ENCODE measurements around the gene CTBS.

Gene CTBS

DNA sequence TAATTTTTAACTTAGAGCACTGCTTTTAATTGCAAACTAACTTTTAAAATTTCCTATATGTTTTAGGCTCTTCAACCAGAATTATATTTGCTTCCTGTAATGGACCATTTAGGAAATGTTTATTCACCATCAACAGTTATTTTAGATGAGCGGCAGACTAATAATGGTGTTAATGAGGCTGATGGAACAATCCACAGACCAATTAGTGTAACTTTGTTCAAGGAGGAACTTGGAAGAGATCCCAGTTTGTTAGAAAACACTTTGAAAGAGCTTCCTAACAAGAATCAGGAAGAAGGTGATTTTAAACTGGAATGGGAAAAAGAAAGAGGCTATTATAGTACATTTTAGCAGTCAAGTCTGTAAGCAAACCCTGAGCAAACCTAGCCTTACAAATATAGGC, 48.5 kb downstream of the CTBS start:
- no peak overlapping the region for H3K23ac ChIP-seq (ENCODE audit: low read depth, low read length, poor library complexity)
- H3K4me3 ChIP-seq (ENCODE audit: low read length in 2 of 2) = no peak overlapping the region
- H2BK120ac ChIP-seq (ENCODE audit: low read depth, low read length) = no peak overlapping the region
- H2AFZ ChIP-seq (ENCODE audit: low read length) = no peak overlapping the region
- no peak overlapping the region for H4K8ac ChIP-seq (ENCODE audit: low read depth, low read length)
- H3K4me1 ChIP-seq (ENCODE audit: control insufficient read depth in 2 of 2, insufficient read depth in 1 of 2, low read depth in 1 of 2, low read length in 2 of 2) = no peaks in the 10 kb centered on the region
- H3K9me3 ChIP-seq (replicated peaks in 1 of 2; ENCODE audit: control insufficient read depth in 2 of 2, insufficient read depth in 1 of 2, low read depth in 1 of 2, low read length in 2 of 2) = no peaks in the 10 kb centered on the region
- no peak overlapping the region for H4K91ac ChIP-seq (ENCODE audit: low read depth, low read length, poor library complexity)
- no peaks in the 10 kb centered on the region for H3K36me3 ChIP-seq (replicated peaks in 1 of 2; ENCODE audit: control insufficient read depth in 2 of 2, insufficient read depth in 2 of 2, low read length in 2 of 2)
- no peak overlapping the region for H2AK5ac ChIP-seq (ENCODE audit: low read depth, low read length)
- no peak overlapping the region for H3K9ac ChIP-seq (ENCODE audit: low read depth, low read length, poor library complexity)
- H3K27ac ChIP-seq (replicated peaks; ENCODE audit: low read length) = no peak overlapping the region
- no peak for DNase-seq (ENCODE audit: low spot score)
- no peaks in the 10 kb centered on the region for H3K27me3 ChIP-seq (ENCODE audit: control insufficient read depth in 3 of 3, insufficient read depth in 3 of 3, low read depth in 1 of 3, low read length in 3 of 3)
- H2BK12ac ChIP-seq (ENCODE audit: low read length) = no peak overlapping the region
- H3K79me1 ChIP-seq (ENCODE audit: low read depth, low read length) = no peaks in the 10 kb centered on the region
- H2BK5ac ChIP-seq (ENCODE audit: low read length) = no peak overlapping the region
- no peak overlapping the region for H3K4me2 ChIP-seq (ENCODE audit: insufficient read depth, low read length, poor library complexity, severe bottlenecking)
- no peak overlapping the region for H2BK15ac ChIP-seq (ENCODE audit: low read length)
- no peak overlapping the region for H3K18ac ChIP-seq (ENCODE audit: low read length)
- H3K4ac ChIP-seq (ENCODE audit: low read length) = no peak overlapping the region
- H3K14ac ChIP-seq (ENCODE audit: low read length) = no peak overlapping the region
- no CpG with 5 or more reads among the region's 1 CpG for WGBS, 2 donors (ENCODE audit: extremely low coverage in 2 of 2, insufficient read length in 2 of 2, insufficient replicate concordance in 1 of 2)

- Histone ChIP-seq H3K14ac (ENCODE audit: low read length) (no peak overlapping the region), H3K23ac (ENCODE audit: low read depth, low read length, poor library complexity) (no peak overlapping the region), H3K36me3 (replicated peaks in 1 of 2; ENCODE audit: control insufficient read depth in 2 of 2, insufficient read depth in 2 of 2, low read length in 2 of 2) (no peaks in the 10 kb centered on the region), H3K4me1 (ENCODE audit: control insufficient read depth in 2 of 2, insufficient read depth in 1 of 2, low read depth in 1 of 2, low read length in 2 of 2) (no peaks in the 10 kb centered on the region), H4K8ac (ENCODE audit: low read depth, low read length) (no peak overlapping the region), H3K9ac (ENCODE audit: low read depth, low read length, poor library complexity) (no peak overlapping the region), H2AK5ac (ENCODE audit: low read depth, low read length) (no peak overlapping the region), H3K9me3 (replicated peaks in 1 of 2; ENCODE audit: control insufficient read depth in 2 of 2, insufficient read depth in 1 of 2, low read depth in 1 of 2, low read length in 2 of 2) (no peaks in the 10 kb centered on the region), H2BK12ac (ENCODE audit: low read length) (no peak overlapping the region), H3K18ac (ENCODE audit: low read length) (no peak overlapping the region), H3K4ac (ENCODE audit: low read length) (no peak overlapping the region), H3K79me1 (ENCODE audit: low read depth, low read length) (no peaks in the 10 kb centered on the region), H3K27ac (replicated peaks; ENCODE audit: low read length) (no peak overlapping the region), H3K4me3 (ENCODE audit: low read length in 2 of 2) (no peak overlapping the region), H4K91ac (ENCODE audit: low read depth, low read length, poor library complexity) (no peak overlapping the region), H3K27me3 (ENCODE audit: control insufficient read depth in 3 of 3, insufficient read depth in 3 of 3, low read depth in 1 of 3, low read length in 3 of 3) (no peaks in the 10 kb centered on the region), H2BK5ac (ENCODE audit: low read length) (no peak overlapping the region), H2BK15ac (ENCODE audit: low read length) (no peak overlapping the region), H2BK120ac (ENCODE audit: low read depth, low read length) (no peak overlapping the region), H3K4me2 (ENCODE audit: insufficient read depth, low read length, poor library complexity, severe bottlenecking) (no peak overlapping the region), H2AFZ (ENCODE audit: low read length) (no peak overlapping the region)
- DNase-seq (ENCODE audit: low spot score) = no peak
Measured at GRCh38 chr1:84524590-84524989, 49.6 kb downstream of the CTBS start.

DNA sequence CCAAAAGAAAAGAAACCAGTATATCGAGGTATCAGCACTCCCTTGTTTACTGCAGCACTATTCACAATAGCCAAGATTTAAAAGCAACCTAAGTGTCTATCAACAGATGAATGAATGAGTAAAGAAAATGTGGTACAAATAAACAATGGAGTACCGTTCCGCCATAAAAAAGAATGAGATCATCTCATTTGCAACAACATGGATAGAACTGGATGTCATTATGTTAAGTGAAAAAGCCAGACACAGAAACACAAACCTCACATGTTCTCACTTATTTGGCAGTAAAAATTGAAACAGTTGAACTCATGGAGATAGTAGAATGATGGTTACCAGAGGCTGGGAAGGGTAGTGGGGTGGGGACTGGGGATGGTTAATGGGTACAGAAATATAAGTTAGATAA, 63.6 kb downstream of the CTBS start:
- no peaks in the 10 kb centered on the region for H3K4me1 ChIP-seq (ENCODE audit: control insufficient read depth in 2 of 2, insufficient read depth in 1 of 2, low read depth in 1 of 2, low read length in 2 of 2)
- no peak overlapping the region for H2BK15ac ChIP-seq (ENCODE audit: low read length)
- no peaks in the 10 kb centered on the region for H3K36me3 ChIP-seq (replicated peaks in 1 of 2; ENCODE audit: control insufficient read depth in 2 of 2, insufficient read depth in 2 of 2, low read length in 2 of 2)
- no peak overlapping the region for H2AK5ac ChIP-seq (ENCODE audit: low read depth, low read length)
- no peak overlapping the region for H2BK120ac ChIP-seq (ENCODE audit: low read depth, low read length)
- no peak overlapping the region for H2AFZ ChIP-seq (ENCODE audit: low read length)
- H3K4me2 ChIP-seq (ENCODE audit: insufficient read depth, low read length, poor library complexity, severe bottlenecking) = no peak overlapping the region
- H2BK12ac ChIP-seq (ENCODE audit: low read length) = no peak overlapping the region
- H2BK5ac ChIP-seq (ENCODE audit: low read length) = no peak overlapping the region
- H3K9me3 ChIP-seq (replicated peaks in 1 of 2; ENCODE audit: control insufficient read depth in 2 of 2, insufficient read depth in 1 of 2, low read depth in 1 of 2, low read length in 2 of 2) = peaks cover 0 to 10% of the 10 kb centered on the region in 2 donors
- no peaks in the 10 kb centered on the region for H3K79me1 ChIP-seq (ENCODE audit: low read depth, low read length)
- no peak overlapping the region for H3K14ac ChIP-seq (ENCODE audit: low read length)
- H3K9ac ChIP-seq (ENCODE audit: low read depth, low read length, poor library complexity) = no peak overlapping the region
- no peak for DNase-seq (ENCODE audit: low spot score)
- no peaks in the 10 kb centered on the region for H3K27me3 ChIP-seq (ENCODE audit: control insufficient read depth in 3 of 3, insufficient read depth in 3 of 3, low read depth in 1 of 3, low read length in 3 of 3)
- no peak overlapping the region for H4K8ac ChIP-seq (ENCODE audit: low read depth, low read length)
- WGBS, 2 donors (ENCODE audit: extremely low coverage in 2 of 2, insufficient read length in 2 of 2, insufficient replicate concordance in 1 of 2) = no CpG with 5 or more reads among the region's 3 CpGs
- no peak overlapping the region for H3K23ac ChIP-seq (ENCODE audit: low read depth, low read length, poor library complexity)
- no peak overlapping the region for H3K18ac ChIP-seq (ENCODE audit: low read length)
- no peak overlapping the region for H3K27ac ChIP-seq (replicated peaks; ENCODE audit: low read length)
- no peak overlapping the region for H4K91ac ChIP-seq (ENCODE audit: low read depth, low read length, poor library complexity)
- H3K4me3 ChIP-seq (ENCODE audit: low read length in 2 of 2) = no peak overlapping the region
- H3K4ac ChIP-seq (ENCODE audit: low read length) = no peak overlapping the region

DNA sequence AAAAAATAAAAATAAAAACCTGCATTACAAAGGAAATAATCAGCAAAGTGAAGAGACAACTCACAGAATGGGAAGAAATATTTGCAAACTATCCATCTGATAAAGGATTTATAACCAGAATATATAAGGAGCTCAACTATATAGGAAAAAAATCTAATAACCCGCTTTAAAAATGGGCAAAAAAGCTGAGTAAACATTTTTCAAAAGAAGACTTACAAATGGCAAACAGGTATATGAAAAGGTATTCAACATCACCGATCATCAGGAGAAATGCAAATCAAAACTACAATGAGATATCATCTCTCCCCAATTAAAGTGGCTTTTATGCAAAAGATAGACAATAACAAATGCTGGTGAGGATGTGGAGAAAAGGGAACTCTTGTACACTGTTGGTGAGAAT, 64.1 kb downstream of the CTBS start:
- no peak overlapping the region for H2AFZ ChIP-seq (ENCODE audit: low read length)
- H3K27me3 ChIP-seq (ENCODE audit: control insufficient read depth in 3 of 3, insufficient read depth in 3 of 3, low read depth in 1 of 3, low read length in 3 of 3) = no peaks in the 10 kb centered on the region
- DNase-seq (ENCODE audit: low spot score) = no peak
- H2AK5ac ChIP-seq (ENCODE audit: low read depth, low read length) = no peak overlapping the region
- H4K91ac ChIP-seq (ENCODE audit: low read depth, low read length, poor library complexity) = no peak overlapping the region
- no CpG with 5 or more reads among the region's 2 CpGs for WGBS, 2 donors (ENCODE audit: extremely low coverage in 2 of 2, insufficient read length in 2 of 2, insufficient replicate concordance in 1 of 2)
- no peak overlapping the region for H3K14ac ChIP-seq (ENCODE audit: low read length)
- H2BK12ac ChIP-seq (ENCODE audit: low read length) = no peak overlapping the region
- no peak overlapping the region for H3K4me3 ChIP-seq (ENCODE audit: low read length in 2 of 2)
- H3K4me1 ChIP-seq (ENCODE audit: control insufficient read depth in 2 of 2, insufficient read depth in 1 of 2, low read depth in 1 of 2, low read length in 2 of 2) = no peaks in the 10 kb centered on the region
- H3K36me3 ChIP-seq (replicated peaks in 1 of 2; ENCODE audit: control insufficient read depth in 2 of 2, insufficient read depth in 2 of 2, low read length in 2 of 2) = no peaks in the 10 kb centered on the region
- peaks cover 0 to 10% of the 10 kb centered on the region in 2 donors for H3K9me3 ChIP-seq (replicated peaks in 1 of 2; ENCODE audit: control insufficient read depth in 2 of 2, insufficient read depth in 1 of 2, low read depth in 1 of 2, low read length in 2 of 2)
- H3K4me2 ChIP-seq (ENCODE audit: insufficient read depth, low read length, poor library complexity, severe bottlenecking) = no peak overlapping the region
- H3K18ac ChIP-seq (ENCODE audit: low read length) = no peak overlapping the region
- no peak overlapping the region for H2BK120ac ChIP-seq (ENCODE audit: low read depth, low read length)
- H3K9ac ChIP-seq (ENCODE audit: low read depth, low read length, poor library complexity) = no peak overlapping the region
- H3K27ac ChIP-seq (replicated peaks; ENCODE audit: low read length) = no peak overlapping the region
- H3K79me1 ChIP-seq (ENCODE audit: low read depth, low read length) = no peaks in the 10 kb centered on the region
- no peak overlapping the region for H2BK5ac ChIP-seq (ENCODE audit: low read length)
- H2BK15ac ChIP-seq (ENCODE audit: low read length) = no peak overlapping the region
- no peak overlapping the region for H4K8ac ChIP-seq (ENCODE audit: low read depth, low read length)
- H3K4ac ChIP-seq (ENCODE audit: low read length) = no peak overlapping the region
- no peak overlapping the region for H3K23ac ChIP-seq (ENCODE audit: low read depth, low read length, poor library complexity)
